K562 (cell line): Measurements from ENCODE around the gene OR8B4. TPM values are rescaled to one million over a fixed set of nuclear protein-coding genes. Genes with fewer than 3 reads are reported as not detected.
A peak's percentile ranks its signal among the peaks of the same experiment; 100 is the strongest.

Source experiments
- ATAC-seq: fragments of 200-7000 bp; cut with Tn5 transposase; 3 replicates; pipeline ENCODE4 v1.9.1; 2020; ENCODE audit warnings: moderate library complexity
- BruUV-seq: library from RNA; stranded (reverse); fragments of 400-500 nt; replicated peaks from 2 replicates; lab custom pipeline; 2021; lab: Mats Ljungman, UMichigan
- CTCF ChIA-PET: fragments of 300-600 bp; formaldehyde crosslinking; extraction: SDS; loops from one replicate; lab custom pipeline; 2021; ENCODE audit warnings: low intra/inter-chr PET ratio; lab: Yijun Ruan, JAX
- POLR2A ChIA-PET: fragments of 300-600, 350-650 bp; sonication (Branson Sonifier 250); formaldehyde crosslinking; extraction: SDS; loops from one replicate; lab custom pipeline; 2021; ENCODE audit warnings: antibody characterized with exemption, inconsistent platforms; lab: Yijun Ruan, JAX
- DNase-seq, 4 experiments: peaks; one replicate each; pipeline versions ENCODE4 v3.0.0 to v3.0.0-alpha.2; 2011 to 2018; ENCODE audit warnings: low spot score in 3 of 4, mixed read lengths in 3 of 4; ENCODE audit errors: extremely low read depth in 1 of 4
- FAIRE-seq: peaks from 2 replicates; lab custom pipeline; 2011; peaks lifted over from hg19 to GRCh38; lab: Jason Lieb, UNC
- H2AFZ ChIP-seq: 2 replicates; pipeline ENCODE4 v1.6.0; 2011; ENCODE audit warnings: low read depth, low read length, control low read depth, inconsistent platforms
- H3K27ac ChIP-seq: fragments of 200-600 bp; 3 replicates; pipeline ENCODE4 v1.8.0; 2011; ENCODE audit warnings: low read depth, mild to moderate bottlenecking, control low read depth, inconsistent platforms, low read length, moderate library complexity, mixed read lengths; ENCODE audit errors: extremely low read depth
- H3K27me3 ChIP-seq, 2 experiments: fragments of 300-600 bp in 1 of 2; 2 replicates in 1 of 2; 3 replicates in 1 of 2; pipeline versions ENCODE4 v1.6.0 to v1.8.0; 2011; ENCODE audit warnings: inconsistent platforms in 2 of 2, low read length in 2 of 2, mild to moderate bottlenecking in 1 of 2, mixed read lengths in 1 of 2, moderate library complexity in 1 of 2; ENCODE audit not compliant: control insufficient read depth in 2 of 2, insufficient read depth in 2 of 2
- H3K36me3 ChIP-seq: fragments of 300-600 bp; 3 replicates; pipeline ENCODE4 v1.8.0; 2011; ENCODE audit warnings: mild to moderate bottlenecking, low read length, inconsistent platforms; ENCODE audit not compliant: control insufficient read depth, insufficient read depth
- H3K4me1 ChIP-seq, 2 experiments: fragments of 200-600 bp in 1 of 2; replicated peaks in 1 of 2; 2 replicates in 1 of 2; 3 replicates in 1 of 2; pipeline versions ENCODE4 v1.5.1 to v1.8.0; 2011; ENCODE audit warnings: inconsistent platforms in 2 of 2, low read length in 2 of 2, mild to moderate bottlenecking in 1 of 2, mixed read lengths in 1 of 2, moderate library complexity in 1 of 2; ENCODE audit not compliant: control insufficient read depth in 2 of 2, insufficient read depth in 2 of 2
- H3K4me2 ChIP-seq: 2 replicates; pipeline ENCODE4 v1.6.1; 2011; ENCODE audit warnings: low read length, control low read depth, inconsistent platforms, mixed read lengths; ENCODE audit not compliant: insufficient read depth
- H3K4me3 ChIP-seq: fragments of 200-600 bp; sonication (generic), shearing (Covaris generic); 2 replicates; pipeline ENCODE4 v1.5.1; 2016; ENCODE audit warnings: control low read depth, inconsistent platforms
- H3K79me2 ChIP-seq: fragments of 200-600 bp; 3 replicates; pipeline ENCODE4 v1.8.0; 2011; ENCODE audit warnings: low read length, inconsistent platforms; ENCODE audit not compliant: control insufficient read depth, insufficient read depth
- H3K9ac ChIP-seq, 2 experiments: 2 replicates each; pipeline versions ENCODE4 v1.6.0 to v1.6.1; 2011; ENCODE audit warnings: low read depth in 2 of 2, low read length in 2 of 2, control low read depth in 1 of 2, inconsistent platforms in 1 of 2, mild to moderate bottlenecking in 1 of 2, mixed read lengths in 1 of 2; ENCODE audit not compliant: insufficient read depth in 1 of 2
- H3K9me1 ChIP-seq: one replicate; pipeline ENCODE4 v1.6.0; 2011; ENCODE audit warnings: inconsistent platforms, mild to moderate bottlenecking, low read length, moderate library complexity; ENCODE audit not compliant: control insufficient read depth, insufficient read depth
- H3K9me3 ChIP-seq: replicated peaks from 2 replicates; pipeline ENCODE4 v1.5.1; 2011; ENCODE audit warnings: low read depth, low read length, inconsistent platforms; ENCODE audit not compliant: control insufficient read depth, insufficient read depth
- H4K20me1 ChIP-seq: replicated peaks from 2 replicates; pipeline ENCODE4 v1.6.1; 2011; ENCODE audit warnings: low read length, inconsistent platforms, mixed read lengths; ENCODE audit not compliant: control insufficient read depth, insufficient read depth
- CBX3 ChIP-seq, 2 experiments: IDR thresholded peaks; 1 replicate in 1 of 2; 2 replicates in 1 of 2; pipeline ENCODE4 v1.6.1; 2012; ENCODE audit warnings: inconsistent platforms in 2 of 2, low read length in 2 of 2, borderline replicate concordance in 1 of 2, control low read depth in 1 of 2
- RBM25 ChIP-seq: fragments of 200-400 bp; formaldehyde crosslinking; IDR thresholded peaks from 2 replicates; pipeline ENCODE4 v1.6.1; 2018; ENCODE audit warnings: low read length, low read depth, moderate library complexity; ENCODE audit not compliant: severe bottlenecking
- RFX5 ChIP-seq: IDR thresholded peaks from 2 replicates; pipeline ENCODE4 v1.6.1; 2011; ENCODE audit warnings: low read depth, mild to moderate bottlenecking, improper control_type of control experiment, low read length
- ZFP30 ChIP-seq: fragments of 250-450 bp; sonication (Bioruptor Pico); IDR thresholded peaks from 2 replicates; pipeline ENCODE4 v1.8.0; 2022; ENCODE audit warnings: moderate library complexity, mild to moderate bottlenecking, inconsistent platforms, borderline replicate concordance
- ZNF778 ChIP-seq: fragments of 450-650 bp; formaldehyde crosslinking; IDR thresholded peaks from 2 replicates; pipeline ENCODE4 v1.4.0; 2020; ENCODE audit warnings: mild to moderate bottlenecking, moderate library complexity
- whole genome bisulfite sequencing: fragments of 100-300 bp; shearing (Covaris generic); methylation state at CpG from one replicate; pipeline ENCODE4 v1.1.6; 2016; ENCODE audit warnings: low coverage, mixed read lengths; ENCODE audit not compliant: insufficient coverage; ENCODE audit errors: missing lambda C conversion rate; 5-methylcytosine and 5-hydroxymethylcytosine counted together
- in situ Hi-C: fragments of 300-500 bp; cut with MboI; formaldehyde crosslinking; loops from 4 replicates; pipeline ENCODE4 v1.15.0; 2018; ENCODE audit warnings: inconsistent platforms, mixed read lengths
- intact Hi-C: fragments of 100-400 bp; cut with micrococcal nuclease; formaldehyde crosslinking; loops from 2 replicates; pipeline ENCODE4 v1.14.2; 2022
- polyA plus RNA-seq, 8 experiments: library from polyadenylated mRNA; depleted of rRNA in 4 of 8; stranded (reverse) in 5 of 8; unstranded in 3 of 8; fragments of >200 nt; fragmentation: Nextera tagmentation in 2 of 8; fragmentation: Illumina TruSeq in 1 of 8; extraction: Ambion mirVana in 2 of 8; extraction: Trizol in 1 of 8; gene quantifications; 2 replicates each; pipeline versions ENCODE4 v1.2.1 to v1.2.3, GENCODE V29; 2011 to 2014; ENCODE audit warnings: inconsistent platforms in 1 of 8, missing spikeins in 1 of 8
- total RNA-seq, 7 experiments: library from RNA; depleted of rRNA in 6 of 7; stranded (reverse); fragments of >200 nt in 6 of 7; fragmentation: Illumina TruSeq in 2 of 7; extraction: Trizol in 2 of 7; gene quantifications; 2 replicates each; pipeline versions ENCODE4 v1.2.1 to v1.2.3, GENCODE V29; 2011 to 2021; ENCODE audit warnings: low replicate concordance in 1 of 7
- TF ChIP-seq, protein P1 (sequence below): fragments of 450-650 bp; IDR thresholded peaks from 2 replicates; pipeline ENCODE4 v1.6.1; 2018; ENCODE audit warnings: mild to moderate bottlenecking, low read depth; ENCODE audit not compliant: partially characterized antibody
- TF ChIP-seq, protein P2 (sequence below): IDR thresholded peaks from 2 replicates; pipeline ENCODE4 v1.6.1; 2014; ENCODE audit warnings: antibody characterized with exemption

Gene OR8B4
- total and polyA plus RNA-seq, 9 of the 15 experiments (the other 6 are each of a cell fraction or from before 2014, with no cell fraction given), result not detected

DNA sequence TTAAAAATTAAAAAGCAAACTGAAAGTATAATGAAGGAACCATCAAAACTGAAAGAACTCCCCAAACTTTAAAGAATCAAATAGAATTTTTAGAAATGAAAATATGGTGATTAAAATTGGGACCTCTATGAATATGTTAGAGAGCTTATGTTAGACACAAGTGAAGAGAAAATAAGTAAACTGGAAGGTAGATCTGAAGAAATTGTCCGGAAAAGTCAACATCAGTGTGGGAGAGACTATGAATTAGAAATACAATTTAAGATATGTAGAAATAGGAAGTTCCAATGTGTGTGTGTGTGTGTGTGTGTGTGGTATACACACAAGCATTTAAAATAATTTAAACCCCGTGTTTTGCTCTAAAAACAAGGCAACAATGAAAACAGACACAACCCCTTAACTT, 4.9 kb upstream of the OR8B4 start:
- FAIRE-seq (no peak), ATAC-seq (no peak), DNase-seq (no peak)
- Histone ChIP-seq H3K36me3 (no peaks in the 10 kb centered on the region), H3K4me3 (no peak overlapping the region), H2AFZ (no peak overlapping the region), H3K4me1 (no peaks in the 10 kb centered on the region; a peak in 1 of 5 replicates), H4K20me1 (no peaks in the 10 kb centered on the region), H3K9me3 (no peaks in the 10 kb centered on the region; the same call in 1 of the 2 replicates), H3K9ac (no peak overlapping the region), H3K27me3 (no peaks in the 10 kb centered on the region), H3K27ac (no peak overlapping the region), H3K79me2 (no peaks in the 10 kb centered on the region), H3K9me1 (no peaks in the 10 kb centered on the region), H3K4me2 (no peak overlapping the region)
- intact Hi-C loops, result no loop called here
- ChIA-PET CTCF (no interaction called here), POLR2A (no interaction called here)
- no TSS peak for BruUV-seq
- TF ChIP-seq CBX3 (IDR thresholded peaks at IDR 0.05; ENCODE audit: borderline replicate concordance in 1 of 2, low read length in 2 of 2), result 0 out of 3 replicates have a peak, but pooled peaks of 1 of the 2 experiments have one; percentile 27
- no peak for TF ChIP-seq RFX5
- TF ChIP-seq ZFP30, result peak; percentile 63; the same call in 1 of the 2 replicates
- TF ChIP-seq, protein P1, sequence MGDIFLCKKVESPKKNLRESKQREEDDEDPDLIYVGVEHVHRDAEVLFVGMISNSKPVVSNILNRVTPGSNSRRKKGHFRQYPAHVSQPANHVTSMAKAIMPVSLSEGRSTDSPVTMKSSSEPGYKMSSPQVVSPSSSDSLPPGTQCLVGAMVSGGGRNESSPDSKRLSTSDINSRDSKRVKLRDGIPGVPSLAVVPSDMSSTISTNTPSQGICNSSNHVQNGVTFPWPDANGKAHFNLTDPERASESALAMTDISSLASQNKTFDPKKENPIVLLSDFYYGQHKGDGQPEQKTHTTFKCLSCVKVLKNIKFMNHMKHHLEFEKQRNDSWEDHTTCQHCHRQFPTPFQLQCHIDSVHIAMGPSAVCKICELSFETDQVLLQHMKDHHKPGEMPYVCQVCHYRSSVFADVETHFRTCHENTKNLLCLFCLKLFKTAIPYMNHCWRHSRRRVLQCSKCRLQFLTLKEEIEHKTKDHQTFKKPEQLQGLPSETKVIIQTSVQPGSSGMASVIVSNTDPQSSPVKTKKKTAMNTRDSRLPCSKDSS, result peak; percentile 34
- TF ChIP-seq RBM25, result peak; percentile 53
- TF ChIP-seq, protein P2, sequence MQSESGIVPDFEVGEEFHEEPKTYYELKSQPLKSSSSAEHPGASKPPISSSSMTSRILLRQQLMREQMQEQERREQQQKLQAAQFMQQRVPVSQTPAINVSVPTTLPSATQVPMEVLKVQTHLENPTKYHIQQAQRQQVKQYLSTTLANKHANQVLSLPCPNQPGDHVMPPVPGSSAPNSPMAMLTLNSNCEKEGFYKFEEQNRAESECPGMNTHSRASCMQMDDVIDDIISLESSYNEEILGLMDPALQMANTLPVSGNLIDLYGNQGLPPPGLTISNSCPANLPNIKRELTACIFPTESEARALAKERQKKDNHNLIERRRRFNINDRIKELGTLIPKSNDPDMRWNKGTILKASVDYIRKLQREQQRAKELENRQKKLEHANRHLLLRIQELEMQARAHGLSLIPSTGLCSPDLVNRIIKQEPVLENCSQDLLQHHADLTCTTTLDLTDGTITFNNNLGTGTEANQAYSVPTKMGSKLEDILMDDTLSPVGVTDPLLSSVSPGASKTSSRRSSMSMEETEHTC, result no peak
- no peak for TF ChIP-seq ZNF778
- in situ Hi-C loops, result no loop called here
- 46% methylated on average over 2 of the region's 2 CpGs for WGBS
